PC-3 (cell line): ENCODE measurements around the gene FAM219B. TPM values are rescaled to one million over a fixed set of nuclear protein-coding genes. Genes with fewer than 3 reads are reported as not detected.

Experiments used
- total RNA-seq: library from RNA; depleted of rRNA; stranded (reverse); fragments of >200 nt; gene quantifications from 2 replicates; pipeline ENCODE4 v1.2.3, GENCODE V29; 2014; rRNA removed

FAM219B gene
- total RNA-seq, 1 experiment from 2014 or later: 23.8 TPM

Other genes with a start within 250 kb of the FAM219B start
- gene EDC3, start 210.8 kb downstream of the FAM219B start, total RNA-seq: 9.9 and 15.6 TPM in 2 replicates
- gene CYP1A1, start 181.3 kb downstream of the FAM219B start, total RNA-seq: 2.3 and 2.5 TPM in 2 replicates
- not detected in 2 replicates for gene CYP1A2, start 158.0 kb downstream of the FAM219B start, total RNA-seq
- gene CSK, start 124.8 kb downstream of the FAM219B start, total RNA-seq: 38.0 and 50.3 TPM in 2 replicates
- not detected in 2 replicates for gene LMAN1L, start 94.0 kb downstream of the FAM219B start, total RNA-seq
- gene CPLX3, start 80.2 kb downstream of the FAM219B start, total RNA-seq: not detected in 2 replicates
- gene ULK3, start 63.7 kb downstream of the FAM219B start, total RNA-seq: 20.3 and 29.7 TPM in 2 replicates
- 30.1 and 39.1 TPM in 2 replicates for gene SCAMP2, start 33.5 kb downstream of the FAM219B start, total RNA-seq
- gene MPI, start 16.8 kb downstream of the FAM219B start, total RNA-seq: 30.6 and 35.2 TPM in 2 replicates
- gene COX5A, start 31.2 kb upstream of the FAM219B start, total RNA-seq: 109 and 145 TPM in 2 replicates
- gene RPP25, start 49.9 kb upstream of the FAM219B start, total RNA-seq: 6.6 and 7.1 TPM in 2 replicates
- 7.0 and 9.0 TPM in 2 replicates for gene SCAMP5, start 88.7 kb upstream of the FAM219B start, total RNA-seq
- gene PPCDC, start 116.7 kb upstream of the FAM219B start, total RNA-seq: 31.0 and 31.5 TPM in 2 replicates